K562 (cell line): Measurements from ENCODE around the gene CRCP. TPM values are rescaled to one million over a fixed set of nuclear protein-coding genes. Genes with fewer than 3 reads are reported as not detected.
"Not testable (repeated sequence)": the region's sequence is repeated elsewhere in the genome, so short reads cannot be mapped to it uniquely, and the experiment has no call there.

ENCODE experiments used
- ATAC-seq: fragments of 200-7000 bp; cut with Tn5 transposase; 3 replicates; pipeline ENCODE4 v1.9.1; 2020; ENCODE audit warnings: moderate library complexity
- BruUV-seq: library from RNA; stranded (reverse); fragments of 400-500 nt; replicated peaks from 2 replicates; lab custom pipeline; 2021; lab: Mats Ljungman, UMichigan
- CTCF ChIA-PET: fragments of 300-600 bp; formaldehyde crosslinking; extraction: SDS; loops from one replicate; lab custom pipeline; 2021; ENCODE audit warnings: low intra/inter-chr PET ratio; lab: Yijun Ruan, JAX
- POLR2A ChIA-PET: fragments of 300-600, 350-650 bp; sonication (Branson Sonifier 250); formaldehyde crosslinking; extraction: SDS; loops from one replicate; lab custom pipeline; 2021; ENCODE audit warnings: antibody characterized with exemption, inconsistent platforms; lab: Yijun Ruan, JAX
- DNase-seq, 4 experiments: peaks; one replicate each; pipeline versions ENCODE4 v3.0.0 to v3.0.0-alpha.2; 2011 to 2018; ENCODE audit warnings: low spot score in 3 of 4, mixed read lengths in 3 of 4; ENCODE audit errors: extremely low read depth in 1 of 4
- FAIRE-seq: peaks from 2 replicates; lab custom pipeline; 2011; peaks lifted over from hg19 to GRCh38; lab: Jason Lieb, UNC
- H2AFZ ChIP-seq: 2 replicates; pipeline ENCODE4 v1.6.0; 2011; ENCODE audit warnings: low read depth, low read length, control low read depth, inconsistent platforms
- H3K27ac ChIP-seq: fragments of 200-600 bp; 3 replicates; pipeline ENCODE4 v1.8.0; 2011; ENCODE audit warnings: low read depth, mild to moderate bottlenecking, control low read depth, inconsistent platforms, low read length, moderate library complexity, mixed read lengths; ENCODE audit errors: extremely low read depth
- H3K27me3 ChIP-seq, 2 experiments: fragments of 300-600 bp in 1 of 2; 2 replicates in 1 of 2; 3 replicates in 1 of 2; pipeline versions ENCODE4 v1.6.0 to v1.8.0; 2011; ENCODE audit warnings: inconsistent platforms in 2 of 2, low read length in 2 of 2, mild to moderate bottlenecking in 1 of 2, mixed read lengths in 1 of 2, moderate library complexity in 1 of 2; ENCODE audit not compliant: control insufficient read depth in 2 of 2, insufficient read depth in 2 of 2
- H3K36me3 ChIP-seq: fragments of 300-600 bp; 3 replicates; pipeline ENCODE4 v1.8.0; 2011; ENCODE audit warnings: mild to moderate bottlenecking, low read length, inconsistent platforms; ENCODE audit not compliant: control insufficient read depth, insufficient read depth
- H3K4me1 ChIP-seq, 2 experiments: fragments of 200-600 bp in 1 of 2; replicated peaks in 1 of 2; 2 replicates in 1 of 2; 3 replicates in 1 of 2; pipeline versions ENCODE4 v1.5.1 to v1.8.0; 2011; ENCODE audit warnings: inconsistent platforms in 2 of 2, low read length in 2 of 2, mild to moderate bottlenecking in 1 of 2, mixed read lengths in 1 of 2, moderate library complexity in 1 of 2; ENCODE audit not compliant: control insufficient read depth in 2 of 2, insufficient read depth in 2 of 2
- H3K4me2 ChIP-seq: 2 replicates; pipeline ENCODE4 v1.6.1; 2011; ENCODE audit warnings: low read length, control low read depth, inconsistent platforms, mixed read lengths; ENCODE audit not compliant: insufficient read depth
- H3K4me3 ChIP-seq: fragments of 200-600 bp; sonication (generic), shearing (Covaris generic); 2 replicates; pipeline ENCODE4 v1.5.1; 2016; ENCODE audit warnings: control low read depth, inconsistent platforms
- H3K79me2 ChIP-seq: fragments of 200-600 bp; 3 replicates; pipeline ENCODE4 v1.8.0; 2011; ENCODE audit warnings: low read length, inconsistent platforms; ENCODE audit not compliant: control insufficient read depth, insufficient read depth
- H3K9ac ChIP-seq, 2 experiments: 2 replicates each; pipeline versions ENCODE4 v1.6.0 to v1.6.1; 2011; ENCODE audit warnings: low read depth in 2 of 2, low read length in 2 of 2, control low read depth in 1 of 2, inconsistent platforms in 1 of 2, mild to moderate bottlenecking in 1 of 2, mixed read lengths in 1 of 2; ENCODE audit not compliant: insufficient read depth in 1 of 2
- H3K9me1 ChIP-seq: one replicate; pipeline ENCODE4 v1.6.0; 2011; ENCODE audit warnings: inconsistent platforms, mild to moderate bottlenecking, low read length, moderate library complexity; ENCODE audit not compliant: control insufficient read depth, insufficient read depth
- H3K9me3 ChIP-seq: replicated peaks from 2 replicates; pipeline ENCODE4 v1.5.1; 2011; ENCODE audit warnings: low read depth, low read length, inconsistent platforms; ENCODE audit not compliant: control insufficient read depth, insufficient read depth
- H4K20me1 ChIP-seq: replicated peaks from 2 replicates; pipeline ENCODE4 v1.6.1; 2011; ENCODE audit warnings: low read length, inconsistent platforms, mixed read lengths; ENCODE audit not compliant: control insufficient read depth, insufficient read depth
- E2F1 ChIP-seq: sonication (generic); formaldehyde crosslinking; IDR thresholded peaks from 2 replicates; pipeline ENCODE4 v1.8.1; 2023; ENCODE audit warnings: mild to moderate bottlenecking, missing genetic modification reagents, moderate library complexity
- MEIS2 ChIP-seq: fragments of 450-650 bp; IDR thresholded peaks from 2 replicates; pipeline ENCODE4 v1.6.1; 2014; ENCODE audit warnings: mild to moderate bottlenecking; ENCODE audit not compliant: partially characterized antibody
- MITF ChIP-seq: IDR thresholded peaks from 2 replicates; pipeline ENCODE4 v1.6.1; 2014; ENCODE audit warnings: antibody characterized with exemption
- PBX2 ChIP-seq, 2 experiments: IDR thresholded peaks in 1 of 2; conservative IDR thresholded peaks in 1 of 2; 2 replicates each; pipeline ENCODE4 v1.6.1; 2016; ENCODE audit warnings: low read depth in 2 of 2, mild to moderate bottlenecking in 1 of 2, missing compliant biosample characterization in 1 of 2, missing genetic modification characterization in 1 of 2, moderate library complexity in 1 of 2
- PKNOX1 ChIP-seq: fragments of 450-650 bp; IDR thresholded peaks from 2 replicates; pipeline ENCODE4 v1.6.1; 2016
- TCFL5 ChIP-seq: fragments of 250-450 bp; sonication (Bioruptor Pico); conservative IDR thresholded peaks from 2 replicates; pipeline ENCODE4 v1.6.1; 2021; ENCODE audit warnings: mild to moderate bottlenecking, moderate library complexity, matching md5 sums
- WGBS: fragments of 100-300 bp; shearing (Covaris generic); methylation state at CpG from one replicate; pipeline ENCODE4 v1.1.6; 2016; ENCODE audit warnings: low coverage, mixed read lengths; ENCODE audit not compliant: insufficient coverage; ENCODE audit errors: missing lambda C conversion rate; 5-methylcytosine and 5-hydroxymethylcytosine counted together
- in situ Hi-C: fragments of 300-500 bp; cut with MboI; formaldehyde crosslinking; loops from 4 replicates; pipeline ENCODE4 v1.15.0; 2018; ENCODE audit warnings: inconsistent platforms, mixed read lengths
- intact Hi-C: fragments of 100-400 bp; cut with micrococcal nuclease; formaldehyde crosslinking; loops from 2 replicates; pipeline ENCODE4 v1.14.2; 2022
- polyA plus RNA-seq, 8 experiments: library from polyadenylated mRNA; depleted of rRNA in 4 of 8; stranded (reverse) in 5 of 8; unstranded in 3 of 8; fragments of >200 nt; fragmentation: Nextera tagmentation in 2 of 8; fragmentation: Illumina TruSeq in 1 of 8; extraction: Ambion mirVana in 2 of 8; extraction: Trizol in 1 of 8; gene quantifications; 2 replicates each; pipeline versions ENCODE4 v1.2.1 to v1.2.3, GENCODE V29; 2011 to 2014; ENCODE audit warnings: inconsistent platforms in 1 of 8, missing spikeins in 1 of 8
- total RNA-seq, 7 experiments: library from RNA; depleted of rRNA in 6 of 7; stranded (reverse); fragments of >200 nt in 6 of 7; fragmentation: Illumina TruSeq in 2 of 7; extraction: Trizol in 2 of 7; gene quantifications; 2 replicates each; pipeline versions ENCODE4 v1.2.1 to v1.2.3, GENCODE V29; 2011 to 2021; ENCODE audit warnings: low replicate concordance in 1 of 7

CRCP gene
- total and polyA plus RNA-seq, 9 of the 15 experiments (the other 6 are each of a cell fraction or from before 2014, with no cell fraction given), result 22.1 to 58.3 (median 43.4) TPM

- H3K27me3 ChIP-seq, H3K27ac ChIP-seq, H3K4me2 ChIP-seq, intact Hi-C loops, H3K9me1 ChIP-seq, ATAC-seq, H3K9ac ChIP-seq, BruUV-seq, FAIRE-seq, DNase-seq, H3K4me3 ChIP-seq, H2AFZ ChIP-seq, H3K9me3 ChIP-seq, CTCF ChIA-PET: not testable (repeated sequence)
- POLR2A ChIA-PET, result interaction anchor here (0.7 to 2.6 kb wide), 2 partner anchors 9 to 41 kb away, joined by 3 to 10 read pairs; partner anchors contain the start of gene CRCP
- 64% methylated on average over 5 of the region's 5 CpGs for WGBS
- in situ Hi-C loops, result loop anchor here (5.0 kb wide), 1 partner anchor 87 kb away; no protein-coding TSS in a partner anchor
- Histone ChIP-seq H4K20me1 (peaks cover 16% of the 10 kb centered on the region), H3K79me2 (peaks cover 88% of the 10 kb centered on the region), H3K36me3 (peaks cover 63% of the 10 kb centered on the region; the same call in 2 of the 3 replicates), H3K4me1 (peaks cover 11 to 13% of the 10 kb centered on the region in 2 experiments)
Measured at GRCh38 chr7:66124569-66124861, 9.9 kb downstream of the CRCP start.

GRCh38 chr7:66125052-66125694 is 10.5 kb downstream of the CRCP start:
- Histone ChIP-seq H3K9me3 (no peaks in the 10 kb centered on the region), H4K20me1 (peaks cover 16% of the 10 kb centered on the region), H3K36me3 (peaks cover 66% of the 10 kb centered on the region; the same call in 2 of the 3 replicates), H3K9ac (no peak overlapping the region), H3K4me3 (no peak overlapping the region), H3K4me2 (no peak overlapping the region), H3K79me2 (peaks cover 86% of the 10 kb centered on the region), H3K4me1 (peaks cover 11 to 13% of the 10 kb centered on the region in 2 experiments), H3K27ac (no peak overlapping the region), H3K9me1 (no peaks in the 10 kb centered on the region), H2AFZ (no peak overlapping the region), H3K27me3 (no peaks in the 10 kb centered on the region)
- ChIA-PET CTCF (no interaction called here), POLR2A (interaction anchor here (0.7 to 2.6 kb wide), 2 partner anchors 10 to 41 kb away, joined by 3 to 10 read pairs; partner anchors contain the start of gene CRCP)
- DNase-seq, result no peak
- intact Hi-C loops (no loop called here), in situ Hi-C loops (no loop called here)
- WGBS, result 41% methylated on average over 4 of the region's 4 CpGs
- FAIRE-seq, result no peak
- TSS peak; percentile 2 for BruUV-seq
- no peak for ATAC-seq
- TF ChIP-seq PKNOX1 (peak; percentile 73), E2F1 (CRISPR knock-in tag) (no peak), TCFL5 (CRISPR knock-in tag) (no peak), MITF (no peak), PBX2 (CRISPR knock-in tag; IDR thresholded peaks at IDR 0.05; ENCODE audit: low read depth) (no peak), PBX2 (tag; conservative IDR thresholded peaks at IDR 0.05; ENCODE audit: low read depth) (0 out of 2 replicates have a peak, but pooled peaks have one; percentile 34), MEIS2 (peak; percentile 80)
